ENCODE measurements around the gene NFASC.

- TF ChIP-seq CTCF (IDR thresholded peaks at IDR 0.05; ENCODE audit: low read length) (no peak), EZH2 (optimal IDR thresholded peaks at IDR 0.05; ENCODE audit: low read depth, low read length) (no peak)
These were observed 98.3 kb downstream of the NFASC start for GRCh38 chr1:204968951-204969350.

Data from MM.1S (cell line).